H1 (cell line): ENCODE measurements around the gene NFAT5. TPM values are rescaled to one million over a fixed set of nuclear protein-coding genes. Genes with fewer than 3 reads are reported as not detected.

Experiments used
- ATF3 ChIP-seq: IDR thresholded peaks from 2 replicates; pipeline ENCODE4 v1.6.1; 2011; ENCODE audit warnings: low read depth, mild to moderate bottlenecking, low read length; ENCODE audit not compliant: insufficient read depth
- CTBP2 ChIP-seq: IDR thresholded peaks from 2 replicates; pipeline ENCODE4 v1.7.0; 2011; ENCODE audit warnings: borderline replicate concordance, mild to moderate bottlenecking, moderate library complexity, mixed read lengths, low read length; ENCODE audit not compliant: insufficient read depth, insufficient read length
- SRF ChIP-seq: IDR thresholded peaks from 2 replicates; pipeline ENCODE4 v1.6.1; 2011; ENCODE audit warnings: mild to moderate bottlenecking, low read depth, low read length, moderate library complexity
- TAF7 ChIP-seq: optimal IDR thresholded peaks from 2 replicates; pipeline ENCODE3; 2011; ENCODE audit warnings: low read depth, mild to moderate bottlenecking, inconsistent platforms, low read length, moderate library complexity, borderline replicate concordance
- polyA plus RNA-seq, 7 experiments: library from polyadenylated mRNA; depleted of rRNA in 3 of 7; stranded (reverse) in 5 of 7; unstranded in 2 of 7; fragments of >200 nt in 5 of 7; fragments of 200-250 nt in 2 of 7; gene quantifications; 1 replicate in 5 of 7; 2 replicates in 1 of 7; 4 replicates in 1 of 7; pipeline versions ENCODE4 v1.2.1 to v1.2.3, GENCODE V29; 2011 to 2013; ENCODE audit warnings: missing spikeins in 2 of 7, mixed read lengths in 2 of 7
- total RNA-seq: library from RNA; stranded (reverse); fragmentation: NEBNext Ultra II Directional; extraction: Animal tissue kit (Norgen Biotek cat#: 25700); gene quantifications from 2 replicates; pipeline ENCODE4 v1.2.1, GENCODE V29; 2021

The NFAT5 gene
- total and polyA plus RNA-seq, 2 of the 8 experiments (the other 6 are each of a cell fraction or from before 2014, with no cell fraction given) = 8.9 to 29.0 TPM

DNA sequence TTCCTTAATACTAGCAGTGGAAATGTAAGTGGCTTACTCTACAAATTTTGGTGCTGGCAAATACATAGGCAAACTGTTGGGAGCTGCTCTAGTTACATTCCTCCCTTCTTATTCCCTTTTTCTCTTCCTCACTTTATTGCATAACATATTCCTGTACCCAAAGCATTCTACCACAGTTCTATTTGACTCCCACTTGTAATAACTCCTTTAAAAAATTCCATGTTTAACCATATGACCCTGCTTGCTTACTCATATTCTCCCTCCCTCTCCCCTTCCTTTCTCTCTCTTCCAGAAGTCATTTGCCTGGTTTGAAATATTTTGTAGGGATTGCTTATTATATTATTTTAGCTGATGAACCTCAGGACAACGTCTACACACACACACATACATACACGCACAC is 137.9 kb downstream of the NFAT5 start (continued):
- TF ChIP-seq SRF = no peak
- TF ChIP-seq TAF7 = no peak
- TF ChIP-seq ATF3 = no peak
- TF ChIP-seq CTBP2 = no peak
